HG03280 (cell line): ENCODE data around the gene SPAG9.

Source experiments
- ATAC-seq: cut with Tn5 transposase; IDR thresholded peaks from one replicate; pipeline ENCODE4 v1.9.1; 2021; ENCODE audit warnings: mild to moderate bottlenecking, moderate library complexity; ENCODE audit not compliant: unreplicated experiment

The SPAG9 gene

DNA sequence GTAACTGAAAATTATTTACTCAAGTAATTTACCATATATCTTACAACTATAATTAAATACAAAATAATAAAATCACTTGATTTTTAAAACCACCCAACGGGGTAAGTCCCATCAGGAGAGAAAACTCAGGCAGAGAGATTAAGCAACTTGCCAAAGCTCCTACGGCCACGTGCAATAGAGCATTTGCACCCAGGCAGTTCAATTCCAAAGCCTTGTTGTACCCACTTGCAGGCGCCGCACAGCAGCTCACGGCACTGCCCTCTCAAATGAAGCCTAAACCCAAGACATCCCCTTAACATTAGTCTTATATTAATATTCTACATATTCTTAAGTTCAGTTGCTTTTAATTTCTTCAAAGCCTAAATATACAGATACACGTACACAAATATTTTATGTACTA, 75.7 kb downstream of the SPAG9 start:
- ATAC-seq = no peak

DNA sequence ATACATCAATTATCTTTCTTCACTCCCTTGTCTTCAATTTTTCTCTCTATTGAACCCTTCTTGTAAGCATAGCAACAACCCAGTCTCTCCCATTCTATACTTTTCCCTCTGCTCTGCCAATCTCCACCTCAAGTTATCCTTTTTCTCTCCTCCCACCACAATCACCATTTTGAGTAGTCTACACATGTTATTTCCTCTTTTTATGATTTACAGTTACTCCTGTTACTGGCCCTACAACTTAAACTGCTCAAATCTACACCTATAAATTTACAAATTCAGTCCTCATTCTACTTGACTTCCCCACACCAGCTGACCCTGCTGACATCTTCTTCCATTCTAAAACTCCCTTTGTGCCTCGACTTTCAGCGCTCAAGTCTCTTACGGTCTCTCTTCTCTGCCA, 84.6 kb downstream of the SPAG9 start:
- no peak for ATAC-seq

DNA sequence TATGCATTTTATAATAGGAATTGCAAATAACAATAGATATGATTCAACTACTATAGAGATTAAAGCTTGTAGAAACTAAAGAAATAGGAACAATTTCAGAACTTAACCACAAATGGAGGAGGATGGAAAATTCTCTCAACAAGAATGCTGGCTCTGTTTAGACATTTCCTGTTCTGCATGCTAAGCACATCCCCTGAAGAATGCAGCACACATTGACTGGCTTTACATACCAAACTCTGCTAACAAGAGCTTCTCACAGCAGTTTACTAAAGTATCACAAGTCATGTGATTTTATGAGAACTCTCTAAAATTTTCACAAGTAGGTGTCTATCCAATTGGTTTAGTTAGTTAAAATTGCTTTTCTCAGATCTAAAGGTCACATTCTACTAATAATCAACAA, 85.2 kb downstream of the SPAG9 start:
- ATAC-seq = no peak

DNA sequence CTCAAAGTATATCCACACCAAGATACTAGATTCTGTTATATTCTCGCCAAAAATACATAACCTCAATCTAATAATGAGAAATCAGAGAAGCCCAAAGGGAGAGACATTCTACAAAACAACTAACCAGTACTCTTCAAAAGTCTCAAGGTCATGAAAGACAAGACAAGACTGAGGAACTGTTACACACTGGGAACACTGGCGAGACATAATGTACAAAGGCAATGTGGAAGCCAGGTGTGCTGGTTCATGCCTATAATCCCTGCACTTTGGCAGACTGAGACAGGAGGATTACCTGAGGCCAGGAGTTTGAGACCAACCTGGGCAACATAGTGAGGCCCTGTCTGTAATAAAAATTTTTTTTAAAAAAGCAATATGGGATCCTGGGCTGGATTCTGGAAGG, 85.9 kb downstream of the SPAG9 start:
- ATAC-seq = no peak

DNA sequence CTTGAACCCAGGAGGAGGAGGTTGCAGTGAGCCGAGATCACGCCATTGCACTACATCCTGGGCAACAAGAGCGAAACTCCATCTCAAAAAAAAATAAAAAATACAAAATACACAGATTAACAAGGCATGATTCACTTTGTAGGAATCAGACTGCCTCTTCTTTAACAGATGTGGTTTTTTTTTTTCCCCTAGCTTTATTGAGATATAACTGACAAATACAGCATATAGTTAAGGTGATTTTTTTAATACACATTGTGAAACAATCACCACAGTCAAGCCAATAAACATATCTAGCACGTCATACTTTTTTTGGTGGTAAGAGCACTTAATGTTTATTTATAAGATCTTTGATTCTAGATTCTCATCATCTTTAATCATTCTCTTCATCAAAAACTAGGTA, 87.8 kb downstream of the SPAG9 start:
- no peak for ATAC-seq

DNA sequence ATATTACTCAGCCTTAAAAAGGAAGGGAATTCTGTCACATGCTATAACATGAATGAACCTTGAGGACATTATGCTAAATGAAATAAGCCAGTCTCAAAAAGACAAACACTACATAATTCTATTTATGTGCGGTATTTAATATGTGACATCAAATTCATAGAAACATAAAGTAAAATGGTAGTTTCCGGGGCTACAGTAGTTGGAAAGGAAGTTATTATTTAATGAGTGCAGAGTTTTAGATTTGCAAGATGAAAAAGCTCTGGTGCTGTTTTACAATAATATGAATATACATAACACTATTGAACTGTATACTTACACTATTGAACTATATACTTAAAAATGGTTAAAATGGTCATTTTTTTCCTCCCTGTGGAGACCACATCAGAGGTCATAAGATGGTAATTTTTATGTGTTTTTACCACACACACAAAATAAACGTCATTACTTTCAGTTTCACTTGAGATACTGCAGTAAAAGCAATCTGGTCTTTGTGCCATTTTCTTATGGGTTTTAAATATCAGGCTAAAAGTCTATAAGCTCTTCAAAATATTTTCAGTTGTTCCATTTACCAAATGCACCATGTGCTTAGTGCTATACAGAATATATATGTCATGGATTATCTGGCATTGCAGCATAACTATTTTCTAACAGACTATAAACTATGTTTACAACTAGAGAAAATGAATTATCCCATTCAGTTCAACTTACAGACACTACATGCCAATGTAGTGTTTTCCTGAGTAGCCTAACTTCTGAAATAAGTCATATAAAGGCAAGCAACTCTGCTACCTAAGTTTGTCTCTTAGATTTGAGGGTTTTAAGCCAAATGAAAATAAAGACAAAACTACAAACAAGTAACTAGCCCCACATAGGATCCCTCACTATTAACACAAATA, 90.9 kb downstream of the SPAG9 start:
- no peak for ATAC-seq

DNA sequence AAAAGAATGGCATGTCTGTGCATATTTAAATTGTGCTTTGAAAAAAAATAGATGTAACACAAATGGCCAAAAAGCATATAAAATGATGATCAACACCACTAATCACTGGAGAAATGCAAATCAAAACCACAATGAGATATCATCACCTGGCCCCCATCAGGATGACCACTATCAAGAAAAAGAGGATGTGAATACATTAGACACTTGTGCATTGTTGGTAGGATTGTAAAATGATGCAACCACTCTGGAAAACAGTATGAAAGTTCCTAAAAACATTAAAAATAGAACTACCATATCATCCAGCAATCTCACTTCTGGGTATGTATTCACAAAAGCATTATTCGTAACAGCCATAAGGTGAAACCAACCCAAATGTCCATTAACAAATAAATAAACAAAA, 91.5 kb downstream of the SPAG9 start:
- ATAC-seq = no peak

DNA sequence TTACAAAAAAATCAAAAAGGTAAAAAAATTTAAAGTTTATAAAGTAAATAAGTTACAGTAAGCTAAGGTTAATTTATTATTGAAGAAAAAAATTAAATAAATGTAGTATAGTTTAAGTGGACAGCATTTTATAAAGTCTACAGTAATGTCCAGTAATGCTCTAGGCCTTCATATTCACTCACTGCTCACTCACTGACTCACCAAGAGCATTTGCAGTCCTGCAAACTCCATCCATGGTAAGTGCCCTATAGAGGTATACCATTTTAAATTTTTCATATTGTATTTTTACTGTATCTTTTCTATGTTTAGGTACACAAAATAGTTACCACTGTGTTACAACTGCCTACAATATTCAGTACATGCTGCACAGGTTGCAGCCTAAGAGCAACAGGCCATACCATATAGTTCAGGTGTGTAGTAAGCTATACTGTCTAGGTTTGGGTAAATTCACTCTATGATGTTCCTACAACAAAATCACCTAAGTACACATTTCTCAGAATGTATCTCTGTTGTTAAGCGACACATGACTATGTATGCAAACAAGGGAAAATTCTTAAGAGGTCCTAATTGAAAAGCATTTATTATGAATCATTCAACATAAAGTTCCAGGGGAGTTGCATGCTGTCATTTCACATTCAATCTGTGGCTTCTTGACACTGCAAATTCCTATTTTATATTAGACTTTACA, 92.3 kb downstream of the SPAG9 start:
- no peak for ATAC-seq

DNA sequence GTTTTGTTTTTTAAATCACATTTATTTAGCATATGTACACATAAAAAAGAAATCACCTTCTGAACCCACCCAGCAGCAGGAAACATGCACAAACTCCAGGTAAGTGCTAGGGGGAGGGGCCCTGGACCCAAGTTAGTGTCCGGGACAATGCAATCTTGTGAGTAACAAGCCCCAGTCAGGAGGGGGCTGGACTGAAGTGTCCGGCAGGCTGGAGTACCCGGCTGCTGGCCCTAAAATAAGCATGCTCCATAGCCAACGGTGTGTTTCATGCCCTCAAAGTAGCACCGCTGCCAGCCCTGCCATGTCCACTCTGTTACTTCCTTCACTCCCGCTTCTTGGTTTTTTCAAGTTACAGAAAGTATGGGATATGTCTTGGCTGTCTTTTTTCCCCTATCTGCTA, 102.1 kb downstream of the SPAG9 start:
- ATAC-seq = no peak

DNA sequence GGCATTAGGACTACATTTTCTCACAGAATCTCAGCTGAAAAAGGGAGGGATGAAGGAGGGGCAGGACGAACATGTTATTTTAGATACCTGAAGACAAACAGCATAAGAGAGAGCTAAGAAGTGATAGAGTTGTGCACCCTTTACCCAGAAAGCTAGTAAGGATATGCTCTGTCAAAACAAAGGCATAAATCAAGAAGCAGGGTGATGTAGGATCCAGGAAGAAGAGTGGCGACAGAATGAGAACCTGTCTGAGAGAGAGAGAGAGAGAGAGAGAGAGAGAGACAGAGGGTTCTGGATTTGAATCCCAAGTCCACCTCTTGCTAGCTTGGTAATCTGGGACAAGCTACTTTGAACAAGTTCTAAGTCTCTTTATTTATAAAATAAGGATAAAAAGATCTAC, 103.4 kb downstream of the SPAG9 start:
- no peak for ATAC-seq

DNA sequence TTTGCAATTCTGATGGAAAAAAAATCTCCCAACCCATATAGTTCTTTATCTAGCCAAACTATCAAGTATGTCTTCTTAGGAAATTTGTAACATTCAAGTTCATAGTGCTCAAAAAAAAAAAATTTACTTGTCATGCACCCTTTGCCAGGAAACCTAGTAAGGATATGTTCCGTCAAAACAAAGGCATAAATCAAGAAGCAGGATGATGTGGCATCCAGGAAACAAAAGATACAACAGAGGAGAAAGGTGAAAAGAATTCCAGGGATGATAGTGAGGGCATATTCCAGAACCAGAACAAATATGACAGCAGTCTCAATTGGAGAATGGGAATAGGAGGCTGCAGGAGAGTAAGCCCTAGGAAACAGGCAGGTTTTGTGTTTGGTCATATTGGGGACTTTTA, 104.6 kb downstream of the SPAG9 start:
- ATAC-seq = no peak

DNA sequence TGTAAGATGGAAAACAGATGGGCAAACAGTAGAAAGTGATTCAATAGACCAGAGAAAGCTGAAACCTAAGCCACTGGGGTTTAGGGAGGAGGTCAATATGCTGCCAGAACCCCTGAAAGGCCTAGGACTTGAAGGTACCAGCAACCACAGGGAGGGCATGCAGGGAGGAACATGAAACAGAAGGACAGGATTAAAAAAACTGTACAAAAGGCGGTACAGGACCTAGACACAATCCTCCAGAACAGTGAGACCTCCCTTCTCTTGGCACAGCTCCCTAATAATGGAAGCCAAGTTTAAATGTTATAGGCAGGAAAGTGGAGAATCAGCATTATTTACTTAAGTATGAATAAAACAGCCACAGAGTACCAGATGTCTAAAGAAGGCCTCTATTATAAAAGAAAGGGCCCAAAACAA, 105.5 kb downstream of the SPAG9 start:
- no peak for ATAC-seq

DNA sequence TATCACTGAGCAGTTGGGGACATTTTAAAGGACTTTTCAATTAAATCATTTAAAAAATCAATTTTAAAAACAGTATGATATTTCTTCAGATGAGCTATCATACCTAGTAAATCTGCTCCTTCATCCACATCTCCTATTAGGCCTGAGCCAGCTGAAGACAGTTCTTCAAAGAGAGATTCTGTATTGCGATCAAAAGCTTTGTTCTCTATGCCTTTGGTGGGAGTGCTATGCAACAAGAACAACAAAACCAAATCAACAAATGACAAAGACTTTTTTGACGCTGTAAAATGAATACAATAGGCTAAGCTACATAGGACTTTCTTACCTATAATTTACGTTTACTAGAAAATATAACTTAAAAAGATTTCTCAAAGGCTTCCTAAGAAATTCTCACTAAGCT, 106.5 kb downstream of the SPAG9 start:
- no peak for ATAC-seq

DNA sequence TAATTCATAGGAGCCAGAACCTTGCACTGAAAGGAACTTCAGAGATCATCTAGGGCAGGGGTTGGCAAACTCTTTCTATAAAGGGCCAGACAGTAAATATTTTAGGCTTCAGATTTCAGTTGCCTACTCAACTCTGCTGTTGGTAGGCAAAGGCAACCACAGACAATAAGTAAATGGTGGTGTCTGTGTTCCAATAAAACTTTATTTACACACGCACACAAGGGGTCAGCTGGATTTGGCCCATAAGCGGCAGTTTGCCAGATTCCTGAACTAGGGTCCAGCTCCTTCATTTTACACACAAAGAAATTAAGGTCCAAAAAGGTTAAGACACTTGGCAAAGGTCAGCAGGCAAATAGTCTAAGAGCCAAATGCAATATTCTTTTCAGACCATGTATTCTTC, 107.3 kb downstream of the SPAG9 start:
- ATAC-seq = no peak

DNA sequence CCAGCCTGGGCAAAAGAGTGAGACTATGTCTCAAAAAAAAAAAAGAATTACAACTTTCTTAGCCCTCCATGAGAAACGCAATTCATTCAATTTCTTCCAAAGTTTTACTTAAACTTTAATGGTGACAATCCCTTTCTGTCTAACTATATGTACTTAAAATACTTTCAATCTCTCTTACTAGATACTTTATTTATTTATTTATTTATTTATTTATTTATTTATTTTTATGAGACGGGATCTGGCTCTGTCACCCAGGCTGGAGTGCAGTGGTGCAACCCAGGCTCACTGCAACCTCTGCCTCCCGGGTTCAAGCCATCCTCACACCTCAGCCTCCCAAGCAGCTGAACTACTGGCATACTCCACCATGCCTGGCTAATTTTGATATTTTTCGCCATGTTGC, 108.1 kb downstream of the SPAG9 start:
- no peak for ATAC-seq

DNA sequence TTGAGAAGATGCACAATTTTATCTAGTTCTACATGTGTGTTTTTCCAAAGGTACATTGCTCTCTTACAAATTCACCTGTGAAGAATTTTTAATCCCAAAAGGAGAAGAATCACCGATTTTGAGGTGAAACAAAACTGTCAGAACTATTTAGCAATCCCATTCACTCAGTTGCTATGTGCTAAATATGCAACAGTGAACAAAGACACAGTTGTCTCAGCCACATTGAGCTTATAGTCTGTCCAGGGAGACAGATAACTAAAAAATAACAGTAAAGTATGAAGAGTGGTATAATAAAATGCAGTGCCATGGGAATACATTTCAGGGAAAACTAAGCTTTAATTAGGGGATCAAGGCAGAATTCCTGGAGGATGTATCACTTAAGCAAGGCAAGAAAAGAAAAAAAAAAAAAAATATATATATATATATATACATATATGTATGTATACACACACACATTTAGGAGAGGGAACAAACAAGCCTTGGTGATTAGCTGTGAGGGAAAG, 110.4 kb downstream of the SPAG9 start:
- ATAC-seq = no peak

DNA sequence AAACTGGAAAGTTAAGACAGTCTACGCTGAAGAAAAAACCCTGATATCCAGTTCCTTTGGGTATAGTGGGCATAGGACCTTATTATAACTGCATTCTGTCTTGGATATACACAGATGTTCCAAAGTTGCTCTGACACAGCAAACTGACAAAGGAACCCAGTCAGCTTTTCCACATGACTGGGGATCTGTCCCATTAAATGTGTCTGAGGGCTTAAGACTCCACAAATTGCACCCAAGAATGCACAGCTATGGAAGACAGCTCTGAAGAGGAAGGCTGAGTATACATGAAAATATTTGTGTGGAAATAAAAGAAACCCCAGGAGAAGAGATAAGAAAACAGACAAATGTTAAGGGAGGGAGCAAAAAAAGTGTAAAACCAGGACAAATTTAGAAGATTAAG, 114.1 kb downstream of the SPAG9 start:
- ATAC-seq = no peak

DNA sequence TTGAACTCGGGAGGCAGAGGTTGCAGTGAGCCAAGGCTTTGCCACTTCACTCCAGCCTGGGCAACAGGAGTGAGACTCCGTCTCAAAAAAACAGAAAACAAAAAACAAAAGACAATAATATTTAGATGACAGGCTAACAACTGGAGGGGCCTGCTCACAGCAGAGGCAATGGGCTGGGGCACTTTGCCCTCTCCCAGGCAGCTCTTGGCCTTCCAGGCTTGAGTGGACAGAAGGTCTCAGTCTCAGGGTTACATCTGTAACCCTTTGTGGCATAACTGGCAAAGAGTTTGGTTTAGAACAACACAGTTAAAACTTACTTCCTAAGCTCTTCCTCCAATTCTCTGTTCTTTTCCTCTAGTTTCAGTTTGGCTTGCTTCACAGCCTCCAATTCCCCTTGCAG, 114.9 kb downstream of the SPAG9 start:
- ATAC-seq = no peak

DNA sequence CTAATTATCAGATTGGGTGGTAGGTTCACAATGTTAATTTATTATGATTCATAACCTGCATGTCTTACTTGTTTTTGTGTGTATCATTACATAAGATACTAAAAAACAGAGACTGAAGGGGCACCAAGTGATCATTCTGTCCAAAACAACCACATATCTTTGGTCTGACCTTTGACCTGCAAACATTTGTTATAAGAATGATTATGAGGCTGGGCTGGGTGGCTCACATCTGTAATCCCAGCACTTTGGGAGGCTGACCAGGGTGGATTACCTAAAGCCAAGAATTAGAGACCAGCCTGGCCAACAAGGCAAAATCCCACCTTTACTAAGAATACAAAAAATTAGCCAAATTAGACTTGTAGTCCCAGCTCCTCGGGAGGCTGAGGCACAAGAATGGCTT, 116.4 kb downstream of the SPAG9 start:
- ATAC-seq = no peak

DNA sequence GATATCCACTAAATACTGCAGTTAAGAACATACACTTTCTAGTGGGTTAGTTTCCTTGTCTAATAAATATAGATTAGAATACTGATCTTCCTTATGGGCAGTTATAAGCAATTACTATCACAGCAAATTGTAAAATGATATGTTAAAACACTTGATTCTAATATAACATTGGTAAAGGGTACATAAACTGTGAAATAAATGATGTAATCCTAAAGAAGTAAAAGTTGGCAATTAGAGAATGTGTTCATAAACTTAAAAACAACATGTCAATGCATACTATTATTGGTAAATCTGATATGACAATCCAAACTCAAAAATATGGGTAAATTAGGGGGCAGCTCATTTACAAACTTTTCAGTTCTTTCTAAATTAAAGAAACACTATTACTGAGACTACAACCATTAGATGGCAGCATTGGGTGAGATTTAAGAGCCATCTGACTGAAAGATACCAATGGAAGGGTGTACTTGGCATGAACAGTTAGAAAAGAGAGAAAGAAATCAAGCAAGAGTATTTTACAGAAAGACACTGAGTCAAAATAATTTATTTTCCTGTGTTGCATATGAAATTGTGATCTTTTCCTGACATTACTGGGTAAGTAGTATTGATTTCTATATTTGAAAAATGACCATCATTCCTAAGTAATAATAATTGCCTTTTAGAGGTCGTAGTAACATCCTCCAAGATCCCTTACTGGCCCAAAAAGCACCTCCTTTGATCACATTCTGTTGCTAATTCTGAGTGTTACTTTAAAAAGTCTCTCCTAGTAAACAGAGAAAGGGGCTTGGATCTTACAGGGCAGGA, 119.6 kb downstream of the SPAG9 start:
- no peak for ATAC-seq

DNA sequence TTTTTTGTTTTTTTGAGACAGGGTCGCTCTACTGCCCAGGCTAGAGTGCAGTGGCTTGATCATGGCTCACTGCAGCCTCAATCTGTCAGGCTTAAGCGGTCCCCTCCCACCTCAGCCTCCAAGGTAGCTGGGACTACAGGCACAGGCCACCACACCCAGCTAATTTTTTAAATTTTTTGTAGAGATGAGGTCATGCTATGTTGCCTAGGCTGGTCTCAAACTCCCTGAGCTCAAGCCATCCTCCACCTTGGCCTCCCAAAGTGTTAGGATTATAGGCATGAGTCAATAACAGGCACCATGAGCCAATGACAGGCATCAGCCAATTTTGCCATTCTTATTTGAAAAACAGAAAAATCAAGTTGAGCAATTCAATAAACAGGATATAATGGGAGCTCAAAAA, 125.0 kb downstream of the SPAG9 start:
- no peak for ATAC-seq
